ENCODE data around the gene PRRX2. TPM values are rescaled to one million over a fixed set of nuclear protein-coding genes. Genes with fewer than 3 reads are reported as not detected.
"Not testable (repeated sequence)": the region's sequence is repeated elsewhere in the genome, so short reads cannot be mapped to it uniquely, and the experiment has no call there.

Gene PRRX2
- total RNA-seq, 1 experiment from 2014 or later: not detected

DNA sequence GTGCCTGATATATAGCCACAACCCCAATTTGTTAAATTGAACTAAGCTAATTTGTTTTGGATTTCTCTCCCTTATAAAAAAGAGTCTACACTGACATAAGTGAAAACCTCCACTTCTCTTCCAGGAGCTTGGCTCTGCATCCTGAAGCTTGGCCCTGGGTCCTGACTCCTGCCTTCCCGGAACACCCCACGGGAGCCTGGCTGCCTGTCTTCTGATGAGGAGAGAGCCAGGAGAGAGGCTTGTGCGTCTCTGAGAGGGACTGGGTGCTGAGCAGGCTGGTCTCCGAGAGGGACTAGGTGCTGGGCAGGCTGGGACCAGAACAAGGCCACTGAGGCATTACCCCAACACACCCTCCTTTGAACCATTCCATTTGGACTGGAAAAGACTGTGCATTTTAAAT is 93.9 kb downstream of the PRRX2 start:
- Histone ChIP-seq H2AFZ (ENCODE audit: low read length) (no peak overlapping the region), H4K20me1 (ENCODE audit: insufficient read depth, low read depth, low read length) (no peaks in the 10 kb centered on the region), H3K9me2 (replicated peaks; ENCODE audit: insufficient read depth, low read length) (no peaks in the 10 kb centered on the region), H3K36me3 (ENCODE audit: insufficient read depth, low read length) (no peaks in the 10 kb centered on the region), H3K79me2 (ENCODE audit: low read length) (no peaks in the 10 kb centered on the region), H3K4me2 (ENCODE audit: low read depth, low read length, poor library complexity, severe bottlenecking) (no peak overlapping the region), H3K9ac (ENCODE audit: low read length) (no peak overlapping the region), H3K27me3 (ENCODE audit: low read length) (no peaks in the 10 kb centered on the region), H3K4me1 (ENCODE audit: low read length) (no peaks in the 10 kb centered on the region), H3K9me3 (ENCODE audit: low read length) (no peaks in the 10 kb centered on the region), H3K4me3 (ENCODE audit: low read length) (no peak overlapping the region), H3K27ac (ENCODE audit: low read length) (no peak overlapping the region)
- no peak for DNase-seq

DNA sequence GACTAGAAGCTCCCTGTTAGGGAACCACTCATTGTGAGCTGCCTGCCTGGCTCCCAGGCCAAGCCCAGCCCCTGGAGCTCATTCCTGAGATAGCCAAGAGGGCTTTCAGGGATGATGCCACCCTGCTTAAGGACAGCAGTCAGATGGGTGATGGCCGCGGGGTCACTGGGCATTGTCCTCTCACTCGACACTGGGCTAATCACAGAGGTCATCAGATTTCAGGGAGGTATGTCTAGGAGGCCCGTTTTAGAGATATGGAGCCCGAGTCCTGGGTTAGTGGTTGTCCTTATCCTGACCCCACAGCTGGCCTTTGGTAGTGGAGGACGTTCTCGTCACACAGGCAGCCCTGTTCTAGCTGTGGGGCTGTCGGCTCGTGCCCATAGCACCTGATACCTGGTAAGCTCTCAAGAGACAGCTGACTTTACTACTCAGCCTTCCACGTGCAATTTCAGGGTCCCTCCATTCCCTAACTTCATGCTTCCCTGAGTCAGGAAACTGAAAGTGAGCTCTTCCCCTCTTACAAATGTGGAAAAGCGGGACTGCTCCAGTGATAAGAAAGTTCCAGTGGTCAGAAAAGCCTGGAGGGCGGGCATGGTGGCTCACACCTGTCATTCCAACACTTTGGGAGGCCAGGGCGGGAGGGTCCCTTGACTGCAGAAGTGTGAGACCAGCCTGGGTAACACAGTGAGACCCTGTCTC is 94.5 kb downstream of the PRRX2 start:
- Histone ChIP-seq H3K36me3 (ENCODE audit: insufficient read depth, low read length) (no peaks in the 10 kb centered on the region), H2AFZ (ENCODE audit: low read length) (no peak overlapping the region), H4K20me1 (ENCODE audit: insufficient read depth, low read depth, low read length) (no peaks in the 10 kb centered on the region), H3K4me3 (ENCODE audit: low read length) (no peak overlapping the region), H3K4me1 (ENCODE audit: low read length) (no peaks in the 10 kb centered on the region), H3K9me2 (replicated peaks; ENCODE audit: insufficient read depth, low read length) (no peaks in the 10 kb centered on the region), H3K27ac (ENCODE audit: low read length) (no peak overlapping the region), H3K79me2 (ENCODE audit: low read length) (no peaks in the 10 kb centered on the region), H3K4me2 (ENCODE audit: low read depth, low read length, poor library complexity, severe bottlenecking) (no peak overlapping the region), H3K9me3 (ENCODE audit: low read length) (no peaks in the 10 kb centered on the region), H3K27me3 (ENCODE audit: low read length) (no peaks in the 10 kb centered on the region), H3K9ac (ENCODE audit: low read length) (no peak overlapping the region)
- no peak for DNase-seq

DNA sequence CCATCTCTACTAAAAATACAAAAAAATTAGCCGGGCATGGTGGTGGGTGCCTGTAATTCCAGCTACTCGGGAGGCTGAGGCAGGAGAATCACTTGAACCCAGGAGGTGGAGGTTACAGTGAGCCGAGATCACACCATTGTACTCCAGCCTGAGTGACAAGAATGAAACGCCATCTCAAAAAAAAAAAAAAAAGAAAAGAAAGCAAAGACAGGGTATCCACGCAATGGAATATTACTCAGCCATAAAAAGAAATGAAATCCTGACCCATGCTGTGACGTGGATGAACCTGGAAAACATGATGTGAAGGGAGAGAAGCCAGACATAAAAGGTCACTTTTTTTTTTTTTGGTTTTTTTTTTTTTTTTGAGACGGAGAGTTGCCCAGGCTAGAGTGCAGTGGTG is 95.3 kb downstream of the PRRX2 start:
- not testable (repeated sequence) for H3K36me3 ChIP-seq (ENCODE audit: insufficient read depth, low read length); H3K27me3 ChIP-seq (ENCODE audit: low read length); H3K4me2 ChIP-seq (ENCODE audit: low read depth, low read length, poor library complexity, severe bottlenecking); H3K9ac ChIP-seq (ENCODE audit: low read length); H3K4me1 ChIP-seq (ENCODE audit: low read length); H3K79me2 ChIP-seq (ENCODE audit: low read length); H3K9me2 ChIP-seq (replicated peaks; ENCODE audit: insufficient read depth, low read length); H2AFZ ChIP-seq (ENCODE audit: low read length); DNase-seq; H3K4me3 ChIP-seq (ENCODE audit: low read length); H4K20me1 ChIP-seq (ENCODE audit: insufficient read depth, low read depth, low read length); H3K27ac ChIP-seq (ENCODE audit: low read length); H3K9me3 ChIP-seq (ENCODE audit: low read length)

DNA sequence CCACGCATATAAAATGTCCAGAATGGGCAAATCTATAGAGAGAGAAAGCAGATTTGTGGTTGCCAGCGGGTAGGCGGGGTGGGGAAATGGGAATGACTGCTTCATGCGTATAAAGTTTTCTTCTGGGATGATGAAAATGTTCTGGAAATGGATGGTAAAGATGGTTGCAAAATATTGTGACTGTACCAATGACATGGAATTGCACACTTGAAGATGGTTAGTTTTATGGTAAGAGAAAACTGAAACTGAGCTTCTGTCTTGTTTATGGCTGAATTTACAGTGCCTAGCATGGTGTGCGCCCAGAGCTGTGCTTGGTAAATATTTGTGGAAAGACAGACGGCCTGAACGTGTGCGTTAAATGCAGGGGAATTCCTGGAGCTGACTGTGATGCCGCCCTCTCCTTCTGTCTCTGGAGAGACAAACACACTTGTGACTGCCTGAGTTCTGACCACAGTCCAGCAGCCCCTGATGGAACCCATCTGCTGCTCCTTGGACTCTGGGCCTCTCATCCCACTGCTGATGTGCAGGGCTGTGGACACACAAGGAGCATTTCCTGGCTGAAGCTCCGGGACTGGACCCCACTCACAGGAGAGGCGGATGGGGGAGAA is 96.0 kb downstream of the PRRX2 start:
- Histone ChIP-seq H3K9ac (ENCODE audit: low read length) (no peak overlapping the region), H3K4me3 (ENCODE audit: low read length) (no peak overlapping the region), H4K20me1 (ENCODE audit: insufficient read depth, low read depth, low read length) (no peaks in the 10 kb centered on the region), H3K79me2 (ENCODE audit: low read length) (no peaks in the 10 kb centered on the region), H3K36me3 (ENCODE audit: insufficient read depth, low read length) (no peaks in the 10 kb centered on the region), H3K27ac (ENCODE audit: low read length) (no peak overlapping the region), H3K4me2 (ENCODE audit: low read depth, low read length, poor library complexity, severe bottlenecking) (no peak overlapping the region), H3K9me3 (ENCODE audit: low read length) (no peaks in the 10 kb centered on the region), H2AFZ (ENCODE audit: low read length) (no peak overlapping the region), H3K9me2 (replicated peaks; ENCODE audit: insufficient read depth, low read length) (no peaks in the 10 kb centered on the region), H3K27me3 (ENCODE audit: low read length) (no peaks in the 10 kb centered on the region), H3K4me1 (ENCODE audit: low read length) (no peaks in the 10 kb centered on the region)
- DNase-seq: no peak

DNA sequence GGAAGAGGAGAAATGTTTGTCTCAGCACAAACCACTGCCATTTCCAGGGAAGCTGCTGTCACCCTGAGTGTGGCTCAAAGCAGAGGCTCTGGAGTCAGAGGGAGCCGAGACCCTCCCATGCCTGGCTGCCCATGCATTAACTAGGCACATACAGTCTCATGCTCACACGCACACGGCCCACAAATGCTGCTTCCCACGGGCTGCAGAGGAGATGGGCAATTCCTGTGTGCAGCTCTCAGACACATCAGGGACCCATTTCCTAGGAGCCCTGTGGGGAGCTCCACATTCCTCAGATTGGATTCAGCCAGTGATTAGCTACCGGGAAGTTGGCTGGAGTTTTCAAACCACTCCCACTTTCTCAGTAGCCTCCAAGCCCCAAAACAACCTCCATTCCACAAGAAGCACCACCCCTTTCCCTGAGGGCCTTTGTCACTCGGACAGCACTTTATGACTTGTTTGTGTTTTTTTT is 96.5 kb downstream of the PRRX2 start:
- Histone ChIP-seq H3K9me3 (ENCODE audit: low read length) (no peaks in the 10 kb centered on the region), H3K27me3 (ENCODE audit: low read length) (no peaks in the 10 kb centered on the region), H3K4me1 (ENCODE audit: low read length) (no peaks in the 10 kb centered on the region), H4K20me1 (ENCODE audit: insufficient read depth, low read depth, low read length) (no peaks in the 10 kb centered on the region), H3K79me2 (ENCODE audit: low read length) (no peaks in the 10 kb centered on the region), H3K4me2 (ENCODE audit: low read depth, low read length, poor library complexity, severe bottlenecking) (no peak overlapping the region), H2AFZ (ENCODE audit: low read length) (no peak overlapping the region), H3K36me3 (ENCODE audit: insufficient read depth, low read length) (no peaks in the 10 kb centered on the region), H3K9ac (ENCODE audit: low read length) (no peak overlapping the region), H3K9me2 (replicated peaks; ENCODE audit: insufficient read depth, low read length) (no peaks in the 10 kb centered on the region), H3K4me3 (ENCODE audit: low read length) (no peak overlapping the region), H3K27ac (ENCODE audit: low read length) (no peak overlapping the region)
- DNase-seq: no peak

DNA sequence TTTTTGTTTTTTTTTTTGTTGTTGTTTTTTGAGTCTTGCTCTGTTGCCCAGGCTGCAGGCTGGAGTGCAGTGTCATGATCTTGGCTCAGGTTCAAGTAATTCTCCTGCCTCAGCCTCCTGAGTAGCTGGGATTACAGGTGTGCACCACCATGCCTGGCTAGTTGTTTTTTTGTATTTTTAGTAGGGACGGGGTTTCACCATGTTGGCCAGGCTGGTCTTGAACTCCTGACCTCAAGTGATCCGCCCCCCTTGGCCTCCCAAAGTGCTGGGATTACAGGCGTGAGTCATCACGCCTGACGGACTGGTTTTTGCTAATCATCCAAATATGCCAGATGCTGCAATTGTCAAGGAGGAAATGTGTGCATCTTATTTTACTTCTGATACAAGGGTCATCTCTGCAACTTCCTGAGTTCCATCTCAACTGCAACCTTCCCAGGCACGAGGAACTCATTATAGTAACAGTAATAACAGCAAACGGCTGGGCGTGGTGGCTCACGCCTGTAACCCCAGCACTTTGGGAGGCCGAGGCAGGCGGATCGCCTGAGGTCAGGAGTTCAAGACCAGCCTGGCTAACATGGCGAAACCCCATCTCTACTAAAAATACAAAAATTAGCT is 97.0 kb downstream of the PRRX2 start:
- not testable (repeated sequence) for H3K4me3 ChIP-seq (ENCODE audit: low read length); H3K27me3 ChIP-seq (ENCODE audit: low read length); H3K4me2 ChIP-seq (ENCODE audit: low read depth, low read length, poor library complexity, severe bottlenecking); H4K20me1 ChIP-seq (ENCODE audit: insufficient read depth, low read depth, low read length); H3K9ac ChIP-seq (ENCODE audit: low read length); H3K9me3 ChIP-seq (ENCODE audit: low read length); DNase-seq; H3K79me2 ChIP-seq (ENCODE audit: low read length); H3K27ac ChIP-seq (ENCODE audit: low read length); H3K4me1 ChIP-seq (ENCODE audit: low read length); H3K9me2 ChIP-seq (replicated peaks; ENCODE audit: insufficient read depth, low read length); H3K36me3 ChIP-seq (ENCODE audit: insufficient read depth, low read length); H2AFZ ChIP-seq (ENCODE audit: low read length)

DNA sequence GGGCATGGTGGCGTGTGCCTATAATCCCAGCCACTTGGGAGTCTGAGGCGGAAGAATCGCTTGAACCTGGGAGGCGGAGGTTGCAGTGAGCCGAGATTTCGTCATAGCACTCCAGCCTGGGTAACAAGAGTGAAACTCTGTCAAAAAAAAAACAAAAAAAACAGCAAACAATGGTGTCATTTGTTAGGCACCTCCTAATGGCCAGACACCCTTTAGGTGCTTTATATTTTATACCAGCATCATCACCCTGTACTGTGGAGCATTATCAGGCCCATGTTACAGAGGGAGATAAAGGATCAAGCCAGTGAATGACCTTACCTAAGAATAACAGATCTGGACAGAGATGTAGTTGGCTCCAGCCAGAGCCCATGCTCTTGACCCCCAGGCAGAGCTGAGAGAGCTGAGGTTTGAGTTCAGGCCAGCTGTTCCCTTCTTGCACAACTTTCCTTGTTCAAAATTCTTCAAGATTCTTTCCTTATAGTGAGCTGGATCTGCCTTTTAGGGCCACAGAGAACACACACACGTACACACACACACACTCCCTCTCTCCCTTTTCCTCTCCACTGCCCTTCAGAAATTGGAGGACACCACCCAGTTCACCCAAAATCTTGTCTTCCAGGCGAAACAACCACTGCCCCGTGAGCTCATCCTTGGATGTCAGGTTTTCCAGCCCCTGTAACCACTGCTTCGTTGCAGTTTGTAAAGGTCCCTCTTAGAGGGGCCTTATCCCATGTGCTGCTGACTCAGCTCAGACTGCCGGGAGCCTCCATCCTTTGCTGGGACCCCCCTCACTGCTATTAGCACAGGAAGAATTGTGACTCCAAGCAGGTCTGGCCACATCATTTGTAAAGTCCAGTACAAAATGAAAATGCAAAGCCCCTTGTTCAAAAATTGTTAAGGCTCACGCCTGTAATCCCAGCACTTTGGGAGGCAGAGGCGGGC is 97.8 kb downstream of the PRRX2 start:
- Histone ChIP-seq H3K79me2 (ENCODE audit: low read length) (no peaks in the 10 kb centered on the region), H3K27ac (ENCODE audit: low read length) (no peak overlapping the region), H3K9me2 (replicated peaks; ENCODE audit: insufficient read depth, low read length) (no peaks in the 10 kb centered on the region), H3K9me3 (ENCODE audit: low read length) (no peaks in the 10 kb centered on the region), H4K20me1 (ENCODE audit: insufficient read depth, low read depth, low read length) (no peaks in the 10 kb centered on the region), H3K4me1 (ENCODE audit: low read length) (no peaks in the 10 kb centered on the region), H2AFZ (ENCODE audit: low read length) (no peak overlapping the region), H3K27me3 (ENCODE audit: low read length) (no peaks in the 10 kb centered on the region), H3K36me3 (ENCODE audit: insufficient read depth, low read length) (no peaks in the 10 kb centered on the region), H3K4me2 (ENCODE audit: low read depth, low read length, poor library complexity, severe bottlenecking) (no peak overlapping the region), H3K4me3 (ENCODE audit: low read length) (no peak overlapping the region), H3K9ac (ENCODE audit: low read length) (no peak overlapping the region)
- DNase-seq: no peak

Measured in Karpas-422 (cell line).